Smooth muscle cell (in vitro differentiated cells): Measurements from ENCODE around the gene TNFSF15. TPM values are rescaled to one million over a fixed set of nuclear protein-coding genes. Genes with fewer than 3 reads are reported as not detected.

Experiments
- polyA plus RNA-seq: library from polyadenylated mRNA; unstranded; fragments of >200 nt; fragmentation: Nextera tagmentation; extraction: Ambion mirVana; gene quantifications from 2 replicates; pipeline ENCODE4 v1.2.1, GENCODE V29; 2016
- total RNA-seq: library from RNA; depleted of rRNA; stranded (reverse); fragments of >200 nt; gene quantifications from 2 replicates; pipeline ENCODE4 v1.2.3, GENCODE V29; 2014

Gene TNFSF15
- total and polyA plus RNA-seq, 2 experiments from 2014 or later, result 2.3 to 5.5 TPM

Other genes starting within 250 kb of the TNFSF15 start
- 389 and 400 TPM in 2 replicates for gene ATP6V1G1, start 218.3 kb downstream of the TNFSF15 start, total RNA-seq
- 335 and 340 TPM in 2 replicates for gene ATP6V1G1, start 218.3 kb downstream of the TNFSF15 start, polyA plus RNA-seq
- gene TMEM268, start 194.7 kb downstream of the TNFSF15 start, total RNA-seq, result 5.8 and 9.3 TPM in 2 replicates
- 8.1 and 9.3 TPM in 2 replicates for gene TMEM268, start 194.7 kb downstream of the TNFSF15 start, polyA plus RNA-seq
- not detected in 2 replicates for gene TEX53, start 148.2 kb downstream of the TNFSF15 start, total RNA-seq
- not detected in 2 replicates for gene TEX53, start 148.2 kb downstream of the TNFSF15 start, polyA plus RNA-seq
- not detected in 2 replicates for gene TEX48, start 123.8 kb downstream of the TNFSF15 start, total RNA-seq
- gene TEX48, start 123.8 kb downstream of the TNFSF15 start, polyA plus RNA-seq, result 0.58 TPM in 1 of 2 replicates, not detected in the other
- gene TNFSF8, start 124.6 kb upstream of the TNFSF15 start, total RNA-seq, result not detected in 2 replicates
- not detected in 2 replicates for gene TNFSF8, start 124.6 kb upstream of the TNFSF15 start, polyA plus RNA-seq